Measurements from ENCODE around the gene OR52E4.

OR52E4 gene

DNA sequence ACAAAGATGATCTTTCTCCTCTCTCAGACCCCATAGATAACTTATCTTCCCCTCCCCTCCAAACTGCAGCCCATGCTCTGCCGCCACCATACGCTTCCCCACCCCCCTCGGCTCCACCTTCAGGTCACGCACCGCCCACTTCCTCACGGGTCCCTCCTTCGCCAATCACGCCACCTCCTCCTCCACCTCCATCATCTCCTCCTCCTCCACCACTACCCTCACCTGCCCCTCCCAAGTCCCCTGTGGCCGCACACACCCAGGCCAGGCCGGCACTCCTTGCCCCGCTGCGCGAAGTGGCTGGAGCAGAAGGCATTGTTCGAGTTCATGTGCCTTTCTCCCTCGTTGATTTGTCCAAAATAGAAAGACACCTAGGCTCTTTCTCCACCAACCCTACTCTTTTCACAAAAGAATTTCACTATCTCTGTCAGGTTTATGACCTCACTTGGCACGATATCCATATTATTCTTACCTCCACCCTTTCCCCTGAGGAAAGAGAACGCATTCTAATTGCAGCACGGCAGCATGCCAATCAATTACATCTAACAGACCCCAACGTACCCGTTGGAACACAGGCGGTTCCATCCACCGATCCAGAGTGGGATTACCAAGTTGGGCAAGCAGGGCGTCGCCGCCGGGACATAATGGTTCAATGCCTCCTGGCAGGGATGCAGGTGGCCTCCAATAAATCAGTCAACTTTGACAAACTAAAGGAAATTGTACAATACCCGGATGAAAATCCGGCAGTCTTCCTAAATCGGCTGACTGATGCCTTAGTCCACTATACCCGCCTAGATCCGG, 49.3 kb downstream of the OR52E4 start:
- no peak for DNase-seq

DNA sequence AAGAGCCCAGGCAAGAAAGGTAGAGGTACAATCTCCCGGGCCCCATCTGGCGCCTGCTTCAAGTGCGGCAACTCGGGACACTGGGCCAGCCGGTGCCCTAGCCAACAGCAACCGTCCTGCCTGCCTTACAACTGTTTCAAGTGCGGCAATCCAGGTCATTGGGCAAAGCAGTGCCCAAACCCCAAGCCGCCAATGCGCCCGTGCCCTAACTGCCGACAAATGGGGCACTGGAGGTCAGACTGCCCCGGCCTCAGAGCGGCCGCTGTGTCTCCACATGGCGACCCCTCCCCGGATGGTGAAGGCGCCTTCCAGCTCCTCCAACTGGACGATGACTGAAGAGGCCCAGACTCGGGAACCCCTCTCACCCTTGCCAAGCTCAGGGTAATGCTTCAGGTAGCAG, 50.2 kb downstream of the OR52E4 start:
- DNase-seq: no peak

DNA sequence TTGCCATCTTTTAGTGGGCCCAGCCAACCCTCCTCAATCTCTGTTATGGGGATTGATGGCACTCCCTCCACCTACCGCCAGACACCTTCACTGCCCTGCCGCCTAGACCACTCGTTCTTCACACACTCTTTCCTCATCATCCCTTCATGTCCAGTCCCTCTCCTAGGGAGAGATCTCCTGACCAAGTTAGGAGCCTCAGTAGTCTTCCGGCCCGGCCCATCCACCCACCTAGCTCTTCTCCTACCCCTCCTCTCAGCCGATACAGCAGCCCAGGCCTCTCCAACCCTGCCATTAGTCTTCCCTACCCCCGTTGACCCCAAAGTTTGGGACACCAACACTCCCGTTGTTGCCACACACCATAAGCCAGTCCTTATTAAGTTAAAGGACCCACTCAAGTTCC, 50.6 kb downstream of the OR52E4 start:
- no peak for DNase-seq

GRCh38 chr11:5932671-5933070, 52.2 kb downstream of the OR52E4 start:
- no peak for DNase-seq

GRCh38 chr11:5933116-5933515, 52.7 kb downstream of the OR52E4 start:
- no peak for DNase-seq

Data from NCI-H526 (cell line).